ENCODE results near the gene ABHD6. TPM values are rescaled to one million over a fixed set of nuclear protein-coding genes. Genes with fewer than 3 reads are reported as not detected.

ABHD6 gene
- total RNA-seq, 1 experiment from 2014 or later, result 18.9 TPM

DNA sequence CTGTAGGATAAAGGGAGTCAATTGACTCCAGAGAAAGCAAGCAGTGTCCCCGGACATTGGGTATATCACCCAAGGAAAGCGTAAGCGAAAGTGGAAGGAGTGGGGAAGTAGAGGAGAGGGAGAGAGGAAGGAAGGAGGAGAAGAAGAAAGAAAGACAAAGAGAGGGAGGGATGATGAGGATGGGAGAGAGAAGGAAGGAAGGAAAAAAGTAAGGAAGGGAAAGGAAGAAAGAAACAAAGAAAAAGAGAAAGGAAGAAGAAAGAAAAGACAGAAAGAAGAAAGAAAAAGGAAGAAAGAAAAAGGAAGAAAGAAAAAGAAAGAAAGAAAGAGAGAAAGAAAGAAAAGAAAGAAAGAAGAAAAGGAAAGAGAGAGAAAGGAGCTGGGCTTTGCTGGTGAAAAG is 27.7 kb upstream of the ABHD6 start:
- Histone ChIP-seq H3K36me3 (ENCODE audit: control insufficient read depth, insufficient read depth, low read length) (no peaks in the 10 kb centered on the region), H3K27ac (ENCODE audit: low read length) (no peak overlapping the region), H3K4me3 (ENCODE audit: low read depth in 2 of 2, low read length in 2 of 2) (no peak overlapping the region), H3K4me1 (ENCODE audit: control insufficient read depth, insufficient read depth, low read length) (no peaks in the 10 kb centered on the region), H3K9me3 (ENCODE audit: control insufficient read depth, insufficient read depth, low read depth, low read length) (no peaks in the 10 kb centered on the region), H3K27me3 (ENCODE audit: control insufficient read depth, insufficient read depth, low read length) (no peaks in the 10 kb centered on the region)
- no peak for DNase-seq (ENCODE audit: low read depth, low spot score)
- TF ChIP-seq SIN3A (IDR thresholded peaks at IDR 0.05; ENCODE audit: borderline replicate concordance, insufficient read depth, low read depth, low read length) (no peak), CTCF (IDR thresholded peaks at IDR 0.05) (no peak), POLR2AphosphoS5 (IDR thresholded peaks at IDR 0.05; ENCODE audit: low read depth, low read length) (no peak), TCF7L2 (IDR thresholded peaks at IDR 0.05; ENCODE audit: low read depth, low read length) (no peak), REST (IDR thresholded peaks at IDR 0.05; ENCODE audit: insufficient read depth in 1 of 2, low read depth in 2 of 2, low read length in 1 of 2) (no peak)
- in situ Hi-C loops (cut with HindIII; ENCODE audit: low pct_unique_long_range_greater_than_20kb, low sequenced_read_pairs) (no loop called here), intact Hi-C loops (cut with micrococcal nuclease; ENCODE audit: unreplicated experiment) (no loop called here)
- no peak for ATAC-seq
- CTCF ChIA-PET, result interaction anchor here (0.7 kb wide), 1 partner anchor 98 kb away, joined by 3 read pairs; no protein-coding TSS in a partner anchor
- BruUV-seq (replicated peaks), result no TSS peak
- POLR2A ChIA-PET, result no interaction called here

- H3K27ac ChIP-seq (ENCODE audit: low read length), result no peak within 1 kb of the TSS
- BruUV-seq (replicated peaks), result no TSS peak
- in situ Hi-C loops (cut with HindIII; ENCODE audit: low pct_unique_long_range_greater_than_20kb, low sequenced_read_pairs) (no loop called here), intact Hi-C loops (cut with micrococcal nuclease; ENCODE audit: unreplicated experiment) (no loop called here)
- POLR2A ChIA-PET, result no interaction called here
- H3K27me3 ChIP-seq (ENCODE audit: control insufficient read depth, insufficient read depth, low read length), result no peaks in the 10 kb centered on the region
- DNase-seq (ENCODE audit: low read depth, low spot score) (no peak), ATAC-seq (no peak)
- TF ChIP-seq POLR2AphosphoS5 (IDR thresholded peaks at IDR 0.05; ENCODE audit: low read depth, low read length) (no peak), REST (IDR thresholded peaks at IDR 0.05; ENCODE audit: insufficient read depth in 1 of 2, low read depth in 2 of 2, low read length in 1 of 2) (no peak), TCF7L2 (IDR thresholded peaks at IDR 0.05; ENCODE audit: low read depth, low read length) (no peak), CTCF (IDR thresholded peaks at IDR 0.05) (no peak), SIN3A (IDR thresholded peaks at IDR 0.05; ENCODE audit: borderline replicate concordance, insufficient read depth, low read depth, low read length) (no peak)
- no peaks in the 10 kb centered on the region for H3K4me1 ChIP-seq (ENCODE audit: control insufficient read depth, insufficient read depth, low read length)
- H3K4me3 ChIP-seq (ENCODE audit: low read depth in 2 of 2, low read length in 2 of 2), result no peak within 1 kb of the TSS
- CTCF ChIA-PET, result interaction anchor here (0.7 kb wide), 1 partner anchor 24 kb away, joined by 4 read pairs; no protein-coding TSS in a partner anchor
- H3K9me3 ChIP-seq (ENCODE audit: control insufficient read depth, insufficient read depth, low read depth, low read length), result no peaks in the 10 kb centered on the region
- H3K36me3 ChIP-seq (ENCODE audit: control insufficient read depth, insufficient read depth, low read length), result no peaks in the 10 kb centered on the region
Measured at GRCh38 chr3:58210761-58211460, 26.7 kb upstream of the ABHD6 start, which contains the start of gene DNASE1L3. Gene DNASE1L3 (minus strand): TSS chr3:58210972. CDS start chr3:58210906, 66 bp downstream.

All from Panc1 (cell line).